HG03558 (cell line): Measurements from ENCODE around the gene ENPP3.

Source experiments
- ATAC-seq: cut with Tn5 transposase; IDR thresholded peaks from one replicate; pipeline ENCODE4 v1.9.1; 2021; ENCODE audit warnings: moderate number of reproducible peaks; ENCODE audit not compliant: unreplicated experiment; ENCODE audit errors: extremely low read depth

Gene ENPP3

GRCh38 chr6:131787766-131788712, 150.9 kb downstream of the ENPP3 start:
- no peak for ATAC-seq

- no peak for ATAC-seq
Measured at GRCh38 chr6:131789219-131789618, 152.1 kb downstream of the ENPP3 start.

GRCh38 chr6:131791476-131791875, 154.4 kb downstream of the ENPP3 start:
- ATAC-seq: no peak

GRCh38 chr6:131792091-131792496, 155.0 kb downstream of the ENPP3 start:
- no peak for ATAC-seq

GRCh38 chr6:131795366-131795765, 158.3 kb downstream of the ENPP3 start:
- ATAC-seq: no peak
